ENCODE data around the gene GALNT4.

Gene GALNT4

GRCh38 chr12:89486264-89486663 lies 38.3 kb downstream of the GALNT4 start:
- no peak overlapping the region for H3K4me3 ChIP-seq (replicated peaks in 1 of 2; ENCODE audit: low read depth in 2 of 2, low read length in 2 of 2)
- TF ChIP-seq, protein P1, sequence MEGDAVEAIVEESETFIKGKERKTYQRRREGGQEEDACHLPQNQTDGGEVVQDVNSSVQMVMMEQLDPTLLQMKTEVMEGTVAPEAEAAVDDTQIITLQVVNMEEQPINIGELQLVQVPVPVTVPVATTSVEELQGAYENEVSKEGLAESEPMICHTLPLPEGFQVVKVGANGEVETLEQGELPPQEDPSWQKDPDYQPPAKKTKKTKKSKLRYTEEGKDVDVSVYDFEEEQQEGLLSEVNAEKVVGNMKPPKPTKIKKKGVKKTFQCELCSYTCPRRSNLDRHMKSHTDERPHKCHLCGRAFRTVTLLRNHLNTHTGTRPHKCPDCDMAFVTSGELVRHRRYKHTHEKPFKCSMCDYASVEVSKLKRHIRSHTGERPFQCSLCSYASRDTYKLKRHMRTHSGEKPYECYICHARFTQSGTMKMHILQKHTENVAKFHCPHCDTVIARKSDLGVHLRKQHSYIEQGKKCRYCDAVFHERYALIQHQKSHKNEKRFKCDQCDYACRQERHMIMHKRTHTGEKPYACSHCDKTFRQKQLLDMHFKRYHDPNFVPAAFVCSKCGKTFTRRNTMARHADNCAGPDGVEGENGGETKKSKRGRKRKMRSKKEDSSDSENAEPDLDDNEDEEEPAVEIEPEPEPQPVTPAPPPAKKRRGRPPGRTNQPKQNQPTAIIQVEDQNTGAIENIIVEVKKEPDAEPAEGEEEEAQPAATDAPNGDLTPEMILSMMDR (IDR thresholded peaks at IDR 0.05; ENCODE audit: low read depth, low read length) = no peak
- no peak for DNase-seq (ENCODE audit: low read depth in 2 of 2)

DNA sequence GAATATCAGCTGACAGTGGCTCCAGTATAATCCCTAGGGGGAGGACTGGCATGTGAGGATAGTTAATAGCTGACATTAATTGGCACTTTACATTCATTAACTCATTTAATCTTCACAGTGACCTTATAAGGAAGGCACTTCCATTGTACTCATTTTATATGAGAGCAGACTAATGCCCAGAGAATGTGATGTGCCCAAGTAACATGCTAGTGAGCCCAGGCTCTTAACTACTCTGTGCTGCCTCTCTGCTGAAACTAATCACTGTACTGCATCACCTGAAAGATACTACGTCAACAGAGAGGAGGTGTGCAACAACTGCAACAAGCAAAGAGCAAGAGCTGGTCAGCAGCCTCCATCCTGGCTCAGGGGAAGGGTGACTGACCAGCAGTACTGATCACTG lies 40.1 kb downstream of the GALNT4 start:
- H3K4me3 ChIP-seq (replicated peaks in 1 of 2; ENCODE audit: low read depth in 2 of 2, low read length in 2 of 2) = no peak overlapping the region
- DNase-seq (ENCODE audit: low read depth in 2 of 2) = no peak
- TF ChIP-seq, protein P1 (IDR thresholded peaks at IDR 0.05; ENCODE audit: low read depth, low read length) = no peak

DNA sequence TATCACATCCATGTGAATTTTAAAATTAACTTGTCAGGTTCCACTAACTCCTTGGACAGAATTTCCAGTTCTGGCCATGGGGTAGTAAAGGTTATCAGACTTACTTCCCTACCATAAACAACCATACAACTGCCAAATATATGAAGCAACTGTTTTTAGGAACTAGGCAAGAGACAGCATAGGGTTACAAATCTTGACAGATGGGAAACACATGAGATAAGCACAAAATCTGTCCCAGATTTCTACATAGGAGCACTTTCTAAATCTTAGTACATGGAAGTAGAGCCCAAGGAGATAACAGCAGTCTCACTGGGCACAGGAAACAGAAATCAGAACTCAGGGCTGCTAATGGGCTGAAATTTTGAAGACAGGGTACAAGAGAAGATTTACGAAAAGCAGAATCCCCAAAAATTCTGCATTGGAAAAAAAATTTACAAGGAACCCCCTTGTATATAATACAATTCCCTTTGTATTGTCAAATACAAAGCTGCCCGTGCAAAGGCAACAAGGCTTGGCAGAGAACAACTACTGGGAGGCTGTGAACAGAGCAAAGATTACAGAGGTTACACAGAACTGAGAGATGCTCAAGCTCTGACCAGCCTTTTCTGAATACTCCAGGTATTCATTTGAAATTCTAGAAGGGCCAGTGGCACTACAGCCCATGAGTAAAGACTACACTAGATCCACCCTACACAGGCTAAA lies 43.2 kb downstream of the GALNT4 start:
- TF ChIP-seq, protein P1 (IDR thresholded peaks at IDR 0.05; ENCODE audit: low read depth, low read length) = no peak
- H3K4me3 ChIP-seq (replicated peaks in 1 of 2; ENCODE audit: low read depth in 2 of 2, low read length in 2 of 2) = no peak overlapping the region
- DNase-seq (ENCODE audit: low read depth in 2 of 2) = peak in 1 of 2 donors; percentile 49

GRCh38 chr12:89479982-89480381 lies 44.6 kb downstream of the GALNT4 start:
- DNase-seq (ENCODE audit: low read depth in 2 of 2) = no peak
- TF ChIP-seq, protein P1 (IDR thresholded peaks at IDR 0.05; ENCODE audit: low read depth, low read length) = no peak
- no peak overlapping the region for H3K4me3 ChIP-seq (replicated peaks in 1 of 2; ENCODE audit: low read depth in 2 of 2, low read length in 2 of 2)

- TF ChIP-seq, protein P1 (IDR thresholded peaks at IDR 0.05; ENCODE audit: low read depth, low read length) = no peak
- DNase-seq (ENCODE audit: low read depth in 2 of 2) = no peak
Measured at GRCh38 chr12:89477633-89478279, 46.8 kb downstream of the GALNT4 start.

DNA sequence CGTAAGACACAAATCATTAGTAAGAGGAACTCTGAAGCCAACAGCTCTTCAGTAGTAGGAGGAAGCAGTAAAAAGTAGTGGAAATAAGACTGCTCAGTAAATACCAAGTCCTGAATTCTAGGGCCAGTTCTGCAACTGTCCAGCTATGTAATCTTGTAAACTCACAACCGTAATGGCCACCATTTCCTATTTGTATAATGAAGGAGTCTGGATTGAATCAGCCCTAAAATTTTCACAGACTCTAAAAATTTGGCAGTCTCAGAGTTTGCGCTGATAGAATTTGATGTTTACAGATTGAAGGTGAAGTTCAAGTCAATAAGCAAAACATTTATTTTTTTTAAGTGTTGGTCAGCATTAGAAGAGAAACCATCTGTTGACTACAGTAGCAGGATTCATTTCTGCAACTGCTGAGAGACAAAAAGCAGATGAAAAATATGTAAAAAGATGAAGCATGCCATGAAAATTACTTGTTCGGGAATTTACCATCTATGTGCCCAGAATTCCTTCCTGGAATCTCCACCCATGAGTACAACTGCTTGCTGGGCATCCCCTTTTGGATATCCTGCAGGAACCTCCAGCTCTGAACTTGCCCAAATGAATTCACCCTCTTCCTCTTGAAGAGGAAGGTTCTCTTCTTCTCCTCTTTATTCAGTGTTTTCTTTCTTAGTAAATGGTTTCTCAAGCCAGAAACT lies 47.5 kb downstream of the GALNT4 start:
- DNase-seq (ENCODE audit: low read depth in 2 of 2) = no peak
- TF ChIP-seq, protein P1 (IDR thresholded peaks at IDR 0.05; ENCODE audit: low read depth, low read length) = no peak
- H3K4me3 ChIP-seq (replicated peaks in 1 of 2; ENCODE audit: low read depth in 2 of 2, low read length in 2 of 2) = no peak overlapping the region

More at GRCh38 chr12:89477633-89478279, 46.8 kb downstream of the GALNT4 start:
- H3K4me3 ChIP-seq (replicated peaks in 1 of 2; ENCODE audit: low read depth in 2 of 2, low read length in 2 of 2) = no peak overlapping the region
